ENCODE data around the gene RNF186. TPM values are rescaled to one million over a fixed set of nuclear protein-coding genes. Genes with fewer than 3 reads are reported as not detected.

RNF186 gene
- total RNA-seq, 1 experiment from 2014 or later = not detected

DNA sequence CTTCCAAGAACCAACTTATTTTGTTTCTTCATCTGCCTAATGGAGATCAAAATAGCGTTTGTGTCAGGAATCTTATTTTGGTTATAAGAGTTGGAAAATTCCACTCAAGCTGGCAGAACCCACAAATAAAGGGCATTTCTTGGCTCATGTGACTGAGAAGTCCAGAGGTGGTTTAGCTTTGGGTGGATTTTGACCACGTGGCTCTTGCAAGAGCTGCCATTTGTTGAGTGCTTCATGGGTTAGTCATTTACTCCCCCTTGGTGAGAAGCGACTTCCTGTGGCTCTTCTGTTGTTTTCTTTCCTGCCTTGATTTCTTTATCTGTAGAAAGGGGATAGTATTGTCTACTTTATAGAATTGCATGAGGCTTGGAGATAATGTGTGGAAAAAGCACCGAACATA lies 9.5 kb upstream of the RNF186 start:
- ATAC-seq = no peak
- Mint-ChIP-seq H3K4me3 (no peak overlapping the region), H3K9me3 (peaks cover 12% of the 10 kb centered on the region; the same call in 1 of the 2 replicates), H3K27me3 (ENCODE audit: low read depth) (peaks cover 14% of the 10 kb centered on the region), H3K4me1 (peaks cover 19% of the 10 kb centered on the region), H3K36me3 (no peaks in the 10 kb centered on the region), H3K27ac (no peak overlapping the region)
- TF ChIP-seq KAT7 (CRISPR knock-in tag; IDR thresholded peaks at IDR 0.05; ENCODE audit: borderline replicate concordance) (no peak), FOXP1 (CRISPR knock-in tag; IDR thresholded peaks at IDR 0.05; ENCODE audit: borderline replicate concordance) (no peak), IRF2 (CRISPR knock-in tag; IDR thresholded peaks at IDR 0.05; ENCODE audit: borderline replicate concordance, low read depth) (no peak), ATF3 (CRISPR knock-in tag; conservative IDR thresholded peaks at IDR 0.05) (no peak), TEAD1 (CRISPR knock-in tag; IDR thresholded peaks at IDR 0.05) (no peak), FOXJ3 (CRISPR knock-in tag; IDR thresholded peaks at IDR 0.05; ENCODE audit: borderline replicate concordance) (no peak), GABPB1 (CRISPR knock-in tag; IDR thresholded peaks at IDR 0.05) (no peak), IRF1 (CRISPR knock-in tag; IDR thresholded peaks at IDR 0.05) (no peak), TEAD4 (CRISPR knock-in tag; IDR thresholded peaks at IDR 0.05) (no peak)
- TF ChIP-seq, protein P1, sequence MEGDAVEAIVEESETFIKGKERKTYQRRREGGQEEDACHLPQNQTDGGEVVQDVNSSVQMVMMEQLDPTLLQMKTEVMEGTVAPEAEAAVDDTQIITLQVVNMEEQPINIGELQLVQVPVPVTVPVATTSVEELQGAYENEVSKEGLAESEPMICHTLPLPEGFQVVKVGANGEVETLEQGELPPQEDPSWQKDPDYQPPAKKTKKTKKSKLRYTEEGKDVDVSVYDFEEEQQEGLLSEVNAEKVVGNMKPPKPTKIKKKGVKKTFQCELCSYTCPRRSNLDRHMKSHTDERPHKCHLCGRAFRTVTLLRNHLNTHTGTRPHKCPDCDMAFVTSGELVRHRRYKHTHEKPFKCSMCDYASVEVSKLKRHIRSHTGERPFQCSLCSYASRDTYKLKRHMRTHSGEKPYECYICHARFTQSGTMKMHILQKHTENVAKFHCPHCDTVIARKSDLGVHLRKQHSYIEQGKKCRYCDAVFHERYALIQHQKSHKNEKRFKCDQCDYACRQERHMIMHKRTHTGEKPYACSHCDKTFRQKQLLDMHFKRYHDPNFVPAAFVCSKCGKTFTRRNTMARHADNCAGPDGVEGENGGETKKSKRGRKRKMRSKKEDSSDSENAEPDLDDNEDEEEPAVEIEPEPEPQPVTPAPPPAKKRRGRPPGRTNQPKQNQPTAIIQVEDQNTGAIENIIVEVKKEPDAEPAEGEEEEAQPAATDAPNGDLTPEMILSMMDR (IDR thresholded peaks at IDR 0.05) = no peak
- TF ChIP-seq, protein P2, sequence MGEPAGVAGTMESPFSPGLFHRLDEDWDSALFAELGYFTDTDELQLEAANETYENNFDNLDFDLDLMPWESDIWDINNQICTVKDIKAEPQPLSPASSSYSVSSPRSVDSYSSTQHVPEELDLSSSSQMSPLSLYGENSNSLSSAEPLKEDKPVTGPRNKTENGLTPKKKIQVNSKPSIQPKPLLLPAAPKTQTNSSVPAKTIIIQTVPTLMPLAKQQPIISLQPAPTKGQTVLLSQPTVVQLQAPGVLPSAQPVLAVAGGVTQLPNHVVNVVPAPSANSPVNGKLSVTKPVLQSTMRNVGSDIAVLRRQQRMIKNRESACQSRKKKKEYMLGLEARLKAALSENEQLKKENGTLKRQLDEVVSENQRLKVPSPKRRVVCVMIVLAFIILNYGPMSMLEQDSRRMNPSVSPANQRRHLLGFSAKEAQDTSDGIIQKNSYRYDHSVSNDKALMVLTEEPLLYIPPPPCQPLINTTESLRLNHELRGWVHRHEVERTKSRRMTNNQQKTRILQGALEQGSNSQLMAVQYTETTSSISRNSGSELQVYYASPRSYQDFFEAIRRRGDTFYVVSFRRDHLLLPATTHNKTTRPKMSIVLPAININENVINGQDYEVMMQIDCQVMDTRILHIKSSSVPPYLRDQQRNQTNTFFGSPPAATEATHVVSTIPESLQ (CRISPR knock-in tag; IDR thresholded peaks at IDR 0.05) = no peak
- ChIA-PET CTCF (interaction anchor here (0.8 to 1.3 kb wide), 6 partner anchors 12 to 120 kb away, joined by 3 to 5 read pairs (median 3); partner anchors contain the start of gene OTUD3), POLR2A (no interaction called here)
- DNase-seq (ENCODE audit: low spot score) = no peak

DNA sequence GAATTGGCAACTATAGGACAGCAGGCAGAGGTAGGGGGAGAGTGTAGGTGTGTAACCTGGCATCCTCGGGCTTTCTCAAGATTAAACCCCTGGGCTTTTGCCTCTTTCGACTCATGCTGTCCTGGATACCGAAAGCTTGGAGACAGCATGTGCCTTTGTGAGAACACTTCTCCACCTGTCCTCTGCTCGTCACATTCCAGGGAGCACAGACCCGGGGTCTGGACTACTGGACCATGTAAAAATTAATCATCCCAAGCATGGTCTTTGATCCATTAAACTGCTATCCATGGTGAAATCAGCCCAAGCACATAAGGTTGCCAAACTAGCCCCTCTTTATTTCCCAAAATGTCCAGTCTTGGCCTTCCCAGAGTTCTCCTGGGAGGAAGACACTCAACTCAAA lies 9.0 kb upstream of the RNF186 start:
- ChIA-PET CTCF (interaction anchor here (0.8 to 1.3 kb wide), 5 partner anchors 52 to 120 kb away, joined by 3 to 5 read pairs (median 3); partner anchors contain the start of gene OTUD3), POLR2A (no interaction called here)
- Mint-ChIP-seq H3K9me3 (peaks cover 7% of the 10 kb centered on the region; the same call in 1 of the 2 replicates), H3K4me3 (no peak overlapping the region), H3K27ac (no peak overlapping the region), H3K36me3 (no peaks in the 10 kb centered on the region), H3K27me3 (ENCODE audit: low read depth) (peaks cover 14% of the 10 kb centered on the region), H3K4me1 (peaks cover 24% of the 10 kb centered on the region)
- DNase-seq (ENCODE audit: low spot score) (no peak), ATAC-seq (no peak)
- TF ChIP-seq IRF2 (CRISPR knock-in tag; IDR thresholded peaks at IDR 0.05; ENCODE audit: borderline replicate concordance, low read depth) = no peak
- TF ChIP-seq USF1 (CRISPR knock-in tag; IDR thresholded peaks at IDR 0.05) = no peak
- TF ChIP-seq JUN (CRISPR knock-in tag; IDR thresholded peaks at IDR 0.05) = no peak

- H3K9me3 Mint-ChIP-seq = 0 out of 2 replicates have a peak, but pooled peaks cover 3% of the 10 kb centered on the region
- H3K36me3 Mint-ChIP-seq = no peaks in the 10 kb centered on the region
- no peak for DNase-seq (ENCODE audit: low spot score)
- H3K27me3 Mint-ChIP-seq (ENCODE audit: low read depth) = peaks cover 8% of the 10 kb centered on the region
- ChIA-PET CTCF (interaction anchor here (0.9 kb wide), 1 partner anchor 104 kb away, joined by 3 read pairs; no protein-coding TSS in a partner anchor), POLR2A (no interaction called here)
- H3K4me1 Mint-ChIP-seq = peaks cover 48% of the 10 kb centered on the region
- H3K27ac Mint-ChIP-seq = no peak overlapping the region
- ATAC-seq = no peak
- H3K4me3 Mint-ChIP-seq = no peak overlapping the region
- TF ChIP-seq FOXJ3 (CRISPR knock-in tag; IDR thresholded peaks at IDR 0.05; ENCODE audit: borderline replicate concordance) = no peak
- TF ChIP-seq, protein P2 (CRISPR knock-in tag; IDR thresholded peaks at IDR 0.05) = no peak
- no peak for TF ChIP-seq ZNF281 (CRISPR knock-in tag; IDR thresholded peaks at IDR 0.05)
- no peak for TF ChIP-seq JUN (CRISPR knock-in tag; IDR thresholded peaks at IDR 0.05)
- no peak for TF ChIP-seq NFYB (CRISPR knock-in tag; conservative IDR thresholded peaks at IDR 0.05; ENCODE audit: low read depth)
- TF ChIP-seq E2F5 (CRISPR knock-in tag; IDR thresholded peaks at IDR 0.05) = no peak
- no peak for TF ChIP-seq PRRX2 (CRISPR knock-in tag; IDR thresholded peaks at IDR 0.05)
- TF ChIP-seq, protein P3, sequence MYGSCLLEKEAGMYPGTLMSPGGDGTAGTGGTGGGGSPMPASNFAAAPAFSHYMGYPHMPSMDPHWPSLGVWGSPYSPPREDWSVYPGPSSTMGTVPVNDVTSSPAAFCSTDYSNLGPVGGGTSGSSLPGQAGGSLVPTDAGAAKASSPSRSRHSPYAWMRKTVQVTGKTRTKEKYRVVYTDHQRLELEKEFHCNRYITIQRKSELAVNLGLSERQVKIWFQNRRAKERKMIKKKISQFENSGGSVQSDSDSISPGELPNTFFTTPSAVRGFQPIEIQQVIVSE (CRISPR knock-in tag; IDR thresholded peaks at IDR 0.05; ENCODE audit: borderline replicate concordance) = no peak
- TF ChIP-seq SMAD4 (CRISPR knock-in tag; IDR thresholded peaks at IDR 0.05) = no peak
Observed at GRCh38 chr1:19819701-19820100, 4.6 kb upstream of the RNF186 start.

All from WTC11 (cell line).